HepG2 (cell line): ENCODE data around the gene CTIF. TPM values are rescaled to one million over a fixed set of nuclear protein-coding genes. Genes with fewer than 3 reads are reported as not detected.

ENCODE experiments used
- CSRNP1 ChIP-seq: sonication (generic); formaldehyde crosslinking; IDR thresholded peaks from 2 replicates; pipeline ENCODE4 v1.8.1; 2023; ENCODE audit warnings: mild to moderate bottlenecking, missing genetic modification reagents
- HCFC1 ChIP-seq: fragments of 150-350 bp; IDR thresholded peaks from 2 replicates; pipeline ENCODE4 v1.6.1; 2014; ENCODE audit warnings: low read depth, low read length
- IRF2 ChIP-seq: IDR thresholded peaks from 2 replicates; pipeline ENCODE4 v1.6.1; 2018; ENCODE audit warnings: missing genetic modification reagents, missing compliant biosample characterization
- KLF11 ChIP-seq: IDR thresholded peaks from 2 replicates; pipeline ENCODE4 v1.6.1; 2016; ENCODE audit warnings: missing compliant biosample characterization
- MTA1 ChIP-seq: sonication (generic); formaldehyde crosslinking; IDR thresholded peaks from 2 replicates; pipeline ENCODE4 v1.4.0; 2020; ENCODE audit warnings: missing genetic modification reagents, mild to moderate bottlenecking, borderline replicate concordance
- TERF1 ChIP-seq: sonication (generic); formaldehyde crosslinking; IDR thresholded peaks from 2 replicates; pipeline ENCODE4 v1.8.0; 2022; ENCODE audit warnings: mild to moderate bottlenecking, missing genetic modification reagents, moderate library complexity
- ZBTB3 ChIP-seq: sonication (generic); formaldehyde crosslinking; IDR thresholded peaks from 2 replicates; pipeline ENCODE4 v1.4.0; 2020; ENCODE audit warnings: low read depth, mild to moderate bottlenecking, moderate library complexity, missing genetic modification reagents, borderline replicate concordance
- ZBTB38 ChIP-seq: sonication (generic); formaldehyde crosslinking; IDR thresholded peaks from 2 replicates; pipeline ENCODE4 v1.5.1; 2020; ENCODE audit warnings: mild to moderate bottlenecking, missing genetic modification reagents
- ZBTB44 ChIP-seq: sonication (generic); formaldehyde crosslinking; IDR thresholded peaks from 2 replicates; pipeline ENCODE4 v1.4.0; 2020; ENCODE audit warnings: missing genetic modification reagents
- ZFP82 ChIP-seq: sonication (generic); formaldehyde crosslinking; IDR thresholded peaks from 2 replicates; pipeline ENCODE4 v1.5.1; 2020; ENCODE audit warnings: mild to moderate bottlenecking, missing genetic modification reagents, borderline replicate concordance
- ZMYM4 ChIP-seq: sonication (generic); formaldehyde crosslinking; IDR thresholded peaks from 2 replicates; pipeline ENCODE4 v1.8.1; 2023; ENCODE audit warnings: mild to moderate bottlenecking, missing genetic modification reagents
- ZNF263 ChIP-seq: sonication (generic); formaldehyde crosslinking; IDR thresholded peaks from 2 replicates; pipeline ENCODE4 v1.4.0; 2020; ENCODE audit warnings: missing genetic modification reagents
- ZNF441 ChIP-seq: sonication (generic); formaldehyde crosslinking; IDR thresholded peaks from 2 replicates; pipeline ENCODE4 v1.7.0; 2021; ENCODE audit warnings: missing genetic modification reagents, borderline replicate concordance
- ZNF552 ChIP-seq: sonication (generic); formaldehyde crosslinking; IDR thresholded peaks from 2 replicates; pipeline ENCODE4 v1.9.0; 2022; ENCODE audit warnings: missing genetic modification reagents, mild to moderate bottlenecking, borderline replicate concordance
- ZNF614 ChIP-seq: IDR thresholded peaks from 2 replicates; pipeline ENCODE4 v1.6.1; 2018; ENCODE audit warnings: missing biosample characterization, missing genetic modification reagents, inconsistent platforms, borderline replicate concordance
- ZNF784 ChIP-seq: sonication (generic); formaldehyde crosslinking; IDR thresholded peaks from 2 replicates; pipeline ENCODE4 v1.5.1; 2020; ENCODE audit warnings: missing genetic modification reagents, mild to moderate bottlenecking, borderline replicate concordance
- ZNF790 ChIP-seq: sonication (generic); formaldehyde crosslinking; IDR thresholded peaks from 2 replicates; pipeline ENCODE4 v1.8.0; 2022; ENCODE audit warnings: missing genetic modification reagents, mild to moderate bottlenecking, borderline replicate concordance
- polyA plus RNA-seq, 8 experiments: library from polyadenylated mRNA; depleted of rRNA in 3 of 8; stranded (reverse) in 7 of 8; unstranded in 1 of 8; fragments of >200 nt; fragmentation: Illumina TruSeq in 4 of 8; extraction: Trizol in 4 of 8; gene quantifications; 2 replicates each; pipeline versions ENCODE4 v1.2.1 to v1.2.3, GENCODE V29; 2011 to 2016; ENCODE audit warnings: low read depth in 4 of 8, missing spikeins in 1 of 8, mixed read lengths in 1 of 8; ENCODE audit not compliant: insufficient read depth in 1 of 8
- total RNA-seq, 5 experiments: library from RNA; depleted of rRNA; stranded (reverse); fragments of >200 nt; fragmentation: Illumina TruSeq; extraction: Trizol; gene quantifications; 2 replicates each; pipeline ENCODE4 v1.2.3, GENCODE V29; 2016; ENCODE audit warnings: low read depth in 1 of 5
- TF ChIP-seq, protein P1 (sequence below): IDR thresholded peaks from 2 replicates; pipeline ENCODE4 v1.6.1; 2018; ENCODE audit warnings: missing genetic modification reagents, mild to moderate bottlenecking, missing compliant biosample characterization
- TF ChIP-seq, protein P2 (sequence below): sonication (generic); formaldehyde crosslinking; IDR thresholded peaks from 2 replicates; pipeline ENCODE4 v1.8.1; 2023; ENCODE audit warnings: mild to moderate bottlenecking, missing genetic modification reagents, borderline replicate concordance
- TF ChIP-seq, protein P3 (sequence below): sonication (generic); formaldehyde crosslinking; IDR thresholded peaks from 2 replicates; pipeline ENCODE4 v1.4.0; 2020; ENCODE audit warnings: low read depth, mild to moderate bottlenecking, missing genetic modification reagents

CTIF gene
- total and polyA plus RNA-seq, 2 of the 13 experiments (the other 11 are each of a cell fraction or from before 2014, with no cell fraction given), result 18.2 to 28.0 TPM

DNA sequence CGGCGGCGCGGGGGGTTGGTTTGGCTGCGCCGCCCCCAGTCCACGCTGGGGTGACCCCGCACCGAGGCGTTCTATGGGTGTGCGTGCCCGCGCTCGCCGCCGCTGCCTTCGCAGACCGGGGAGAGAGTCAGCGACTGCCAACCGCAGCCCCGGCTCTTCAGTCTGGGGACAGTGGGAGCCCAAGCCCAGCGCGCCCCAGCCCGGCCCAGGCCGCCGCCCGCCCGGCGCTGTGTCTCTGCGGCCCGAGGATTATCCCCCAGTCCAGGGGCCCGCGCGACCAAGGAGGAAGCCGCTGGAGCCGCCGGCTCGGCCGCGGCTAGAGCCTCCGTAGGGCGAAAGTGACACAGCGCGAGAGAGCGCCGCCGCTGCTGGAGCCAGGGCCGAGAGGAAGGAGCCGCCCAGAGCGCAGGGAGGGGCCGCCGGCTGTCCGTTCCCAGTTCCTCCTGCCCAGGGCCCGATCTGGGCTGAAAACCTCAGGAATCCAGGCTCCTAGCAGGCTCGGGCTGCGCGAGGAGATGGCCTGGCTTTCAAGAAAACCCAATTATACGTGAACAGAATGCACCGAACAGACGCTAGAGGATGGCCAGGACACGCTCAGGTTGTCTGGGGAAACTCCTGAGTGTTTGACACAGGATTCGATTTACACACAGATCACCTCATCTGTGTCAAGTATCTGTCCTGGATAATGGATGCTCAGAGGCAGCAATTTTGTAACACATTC lies 2.4 kb downstream of the CTIF start (continued):
- no peak for TF ChIP-seq ZNF790 (CRISPR knock-in tag)
- TF ChIP-seq TERF1 (CRISPR knock-in tag), result no peak
- TF ChIP-seq ZNF784, result no peak
- TF ChIP-seq KLF11 (CRISPR knock-in tag), result no peak
- no peak for TF ChIP-seq IRF2 (CRISPR knock-in tag)
- no peak for TF ChIP-seq HCFC1
- TF ChIP-seq ZBTB44, result no peak
- peak; percentile 21; the same call in 1 of the 2 replicates for TF ChIP-seq ZBTB38 (CRISPR knock-in tag)
- no peak for TF ChIP-seq ZNF441 (CRISPR knock-in tag)
- TF ChIP-seq, protein P1, sequence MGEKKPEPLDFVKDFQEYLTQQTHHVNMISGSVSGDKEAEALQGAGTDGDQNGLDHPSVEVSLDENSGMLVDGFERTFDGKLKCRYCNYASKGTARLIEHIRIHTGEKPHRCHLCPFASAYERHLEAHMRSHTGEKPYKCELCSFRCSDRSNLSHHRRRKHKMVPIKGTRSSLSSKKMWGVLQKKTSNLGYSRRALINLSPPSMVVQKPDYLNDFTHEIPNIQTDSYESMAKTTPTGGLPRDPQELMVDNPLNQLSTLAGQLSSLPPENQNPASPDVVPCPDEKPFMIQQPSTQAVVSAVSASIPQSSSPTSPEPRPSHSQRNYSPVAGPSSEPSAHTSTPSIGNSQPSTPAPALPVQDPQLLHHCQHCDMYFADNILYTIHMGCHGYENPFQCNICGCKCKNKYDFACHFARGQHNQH, result no peak
- TF ChIP-seq MTA1 (CRISPR knock-in tag), result peak; percentile 50; the same call in 1 of the 2 replicates
- TF ChIP-seq ZBTB3 (CRISPR knock-in tag), result no peak
- TF ChIP-seq ZFP82 (CRISPR knock-in tag), result no peak
- TF ChIP-seq, protein P2, sequence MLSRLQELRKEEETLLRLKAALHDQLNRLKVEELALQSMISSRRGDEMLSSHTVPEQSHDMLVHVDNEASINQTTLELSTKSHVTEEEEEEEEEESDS, result no peak
- TF ChIP-seq, protein P3, sequence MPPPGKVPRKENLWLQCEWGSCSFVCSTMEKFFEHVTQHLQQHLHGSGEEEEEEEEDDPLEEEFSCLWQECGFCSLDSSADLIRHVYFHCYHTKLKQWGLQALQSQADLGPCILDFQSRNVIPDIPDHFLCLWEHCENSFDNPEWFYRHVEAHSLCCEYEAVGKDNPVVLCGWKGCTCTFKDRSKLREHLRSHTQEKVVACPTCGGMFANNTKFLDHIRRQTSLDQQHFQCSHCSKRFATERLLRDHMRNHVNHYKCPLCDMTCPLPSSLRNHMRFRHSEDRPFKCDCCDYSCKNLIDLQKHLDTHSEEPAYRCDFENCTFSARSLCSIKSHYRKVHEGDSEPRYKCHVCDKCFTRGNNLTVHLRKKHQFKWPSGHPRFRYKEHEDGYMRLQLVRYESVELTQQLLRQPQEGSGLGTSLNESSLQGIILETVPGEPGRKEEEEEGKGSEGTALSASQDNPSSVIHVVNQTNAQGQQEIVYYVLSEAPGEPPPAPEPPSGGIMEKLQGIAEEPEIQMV (CRISPR knock-in tag), result peak; percentile 17; the same call in 1 of the 2 replicates
- TF ChIP-seq ZNF614 (CRISPR knock-in tag), result no peak
- no peak for TF ChIP-seq ZNF552 (CRISPR knock-in tag)
- peak; percentile 45; the same call in 1 of the 2 replicates for TF ChIP-seq ZNF263 (CRISPR knock-in tag)
- no peak for TF ChIP-seq CSRNP1 (CRISPR knock-in tag)
- TF ChIP-seq ZMYM4, result 0 out of 2 replicates have a peak, but pooled peaks have one; percentile 16
